ENCODE measurements around the gene AIG1. TPM values are rescaled to one million over a fixed set of nuclear protein-coding genes. Genes with fewer than 3 reads are reported as not detected.
"Not testable (repeated sequence)": the region's sequence is repeated elsewhere in the genome, so short reads cannot be mapped to it uniquely, and the experiment has no call there.

The AIG1 gene
- total RNA-seq, 3 donors from 2014 or later (not counting 1 experiment from before 2014, with no cell fraction given), result 5.6 to 8.9 (median 6.2) TPM

GRCh38 chr6:143298071-143298470 is 237.4 kb downstream of the AIG1 start:
- no peaks in the 10 kb centered on the region for H3K36me3 Mint-ChIP-seq
- no peaks in the 10 kb centered on the region for H3K9me3 ChIP-seq (ENCODE audit: control insufficient read depth, insufficient read depth, low read length)
- no peaks in the 10 kb centered on the region for H3K4me1 Mint-ChIP-seq
- no peaks in the 10 kb centered on the region for H3K36me3 ChIP-seq (ENCODE audit: control insufficient read depth, insufficient read depth, low read length)
- no peak overlapping the region for H3K4me3 ChIP-seq (ENCODE audit: low read length)
- DNase-seq (no peak), ATAC-seq (no peak)
- WGBS (ENCODE audit: insufficient coverage), result 94% methylated on average over 1 of the region's 1 CpG
- no peak for TF ChIP-seq CTCF (IDR thresholded peaks at IDR 0.05)
- intact Hi-C loops (cut with micrococcal nuclease), result no loop called here
- no peak overlapping the region for H3K27ac Mint-ChIP-seq
- H3K4me3 Mint-ChIP-seq, result no peak overlapping the region
- no peaks in the 10 kb centered on the region for H3K4me1 ChIP-seq (ENCODE audit: control insufficient read depth, insufficient read depth, low read length)
- no peaks in the 10 kb centered on the region for H3K27me3 Mint-ChIP-seq (ENCODE audit: low read depth in 2 of 2)
- H3K27me3 ChIP-seq (ENCODE audit: control insufficient read depth, insufficient read depth, low read length), result no peaks in the 10 kb centered on the region
- H3K9me3 Mint-ChIP-seq, result peaks cover 3 to 6% of the 10 kb centered on the region in 2 donors
- H3K27ac ChIP-seq (ENCODE audit: low read length), result no peak overlapping the region

- H3K4me3 Mint-ChIP-seq, result no peak overlapping the region
- intact Hi-C loops (cut with micrococcal nuclease), result no loop called here
- TF ChIP-seq CTCF (IDR thresholded peaks at IDR 0.05), result no peak
- no peak for ATAC-seq
- Histone ChIP-seq H3K27ac (ENCODE audit: low read length) (no peak overlapping the region), H3K27me3 (ENCODE audit: control insufficient read depth, insufficient read depth, low read length) (no peaks in the 10 kb centered on the region), H3K4me3 (ENCODE audit: low read length) (no peak overlapping the region), H3K4me1 (ENCODE audit: control insufficient read depth, insufficient read depth, low read length) (no peaks in the 10 kb centered on the region), H3K9me3 (ENCODE audit: control insufficient read depth, insufficient read depth, low read length) (no peaks in the 10 kb centered on the region), H3K36me3 (ENCODE audit: control insufficient read depth, insufficient read depth, low read length) (no peaks in the 10 kb centered on the region)
- H3K4me1 Mint-ChIP-seq, result no peaks in the 10 kb centered on the region
- no peak for DNase-seq
- 82% methylated on average over 6 of the region's 6 CpGs for WGBS (ENCODE audit: insufficient coverage)
- peaks cover 3 to 6% of the 10 kb centered on the region in 2 donors for H3K9me3 Mint-ChIP-seq
- no peaks in the 10 kb centered on the region for H3K27me3 Mint-ChIP-seq (ENCODE audit: low read depth in 2 of 2)
- no peaks in the 10 kb centered on the region for H3K36me3 Mint-ChIP-seq
- no peak overlapping the region for H3K27ac Mint-ChIP-seq
Measured at GRCh38 chr6:143299253-143300166, 238.8 kb downstream of the AIG1 start.

DNA sequence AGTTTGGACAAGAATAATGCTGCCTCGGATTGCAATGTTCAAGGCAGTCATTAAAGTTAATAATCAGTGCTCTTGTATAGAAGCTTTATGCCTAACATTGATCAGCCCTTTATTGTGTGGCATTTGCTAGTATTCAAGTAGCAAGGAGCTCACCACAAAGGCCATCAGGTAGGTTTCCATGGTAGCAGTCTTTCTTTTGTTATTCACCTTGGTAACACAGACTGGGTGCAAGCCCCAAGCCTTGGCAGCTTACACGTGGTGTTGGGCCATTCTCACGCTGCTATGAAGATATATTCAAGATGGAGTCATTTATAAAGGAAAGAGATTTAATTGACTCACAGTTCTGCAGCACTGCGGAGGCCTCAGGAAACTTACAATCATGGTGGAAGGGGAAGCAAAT is 240.5 kb downstream of the AIG1 start:
- no peaks in the 10 kb centered on the region for H3K36me3 ChIP-seq (ENCODE audit: control insufficient read depth, insufficient read depth, low read length)
- no peak overlapping the region for H3K27ac ChIP-seq (ENCODE audit: low read length)
- WGBS (ENCODE audit: insufficient coverage), result 90% methylated on average over 4 of the region's 4 CpGs
- no peaks in the 10 kb centered on the region for H3K27me3 ChIP-seq (ENCODE audit: control insufficient read depth, insufficient read depth, low read length)
- Mint-ChIP-seq H3K4me1 (no peaks in the 10 kb centered on the region), H3K9me3 (peaks cover 6 to 7% of the 10 kb centered on the region in 2 donors), H3K4me3 (no peak overlapping the region), H3K36me3 (no peaks in the 10 kb centered on the region), H3K27me3 (ENCODE audit: low read depth in 2 of 2) (no peaks in the 10 kb centered on the region), H3K27ac (no peak overlapping the region)
- no peak for TF ChIP-seq CTCF (IDR thresholded peaks at IDR 0.05)
- ATAC-seq (no peak), DNase-seq (no peak)
- H3K4me3 ChIP-seq (ENCODE audit: low read length), result no peak overlapping the region
- H3K4me1 ChIP-seq (ENCODE audit: control insufficient read depth, insufficient read depth, low read length), result no peaks in the 10 kb centered on the region
- intact Hi-C loops (cut with micrococcal nuclease), result no loop called here
- H3K9me3 ChIP-seq (ENCODE audit: control insufficient read depth, insufficient read depth, low read length), result no peaks in the 10 kb centered on the region

DNA sequence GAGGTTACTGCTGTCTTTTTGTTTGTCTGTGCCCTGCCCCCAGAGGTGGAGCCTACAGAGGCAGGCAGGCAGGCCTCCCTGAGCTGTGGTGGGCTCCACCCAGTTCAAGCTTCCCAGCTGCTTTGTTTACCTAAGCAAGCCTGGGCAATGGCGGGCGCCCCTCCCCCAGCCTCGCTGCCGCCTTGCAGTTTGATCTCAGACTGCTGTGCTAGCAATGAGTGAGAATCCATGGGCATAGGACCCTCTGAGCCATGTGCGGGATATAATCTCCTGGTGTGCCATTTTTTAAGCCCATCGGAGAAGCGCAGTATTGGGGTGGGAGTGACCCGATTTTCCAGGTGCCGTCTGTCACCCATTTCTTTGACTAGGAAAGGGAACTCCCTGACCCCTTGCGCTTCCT is 247.1 kb downstream of the AIG1 start:
- WGBS (ENCODE audit: insufficient coverage), result 97% methylated on average over 10 of the region's 10 CpGs
- H3K4me1 ChIP-seq (ENCODE audit: control insufficient read depth, insufficient read depth, low read length); H3K4me1 Mint-ChIP-seq; ATAC-seq; H3K9me3 ChIP-seq (ENCODE audit: control insufficient read depth, insufficient read depth, low read length); H3K36me3 Mint-ChIP-seq; H3K9me3 Mint-ChIP-seq; H3K36me3 ChIP-seq (ENCODE audit: control insufficient read depth, insufficient read depth, low read length); H3K27ac ChIP-seq (ENCODE audit: low read length); H3K27me3 ChIP-seq (ENCODE audit: control insufficient read depth, insufficient read depth, low read length); H3K4me3 Mint-ChIP-seq; H3K27ac Mint-ChIP-seq; DNase-seq; H3K27me3 Mint-ChIP-seq (ENCODE audit: low read depth in 2 of 2); H3K4me3 ChIP-seq (ENCODE audit: low read length); intact Hi-C loops (cut with micrococcal nuclease): not testable (repeated sequence)
